GM06990 (cell line): ENCODE data around the gene EYS.
"Not testable (repeated sequence)": the region's sequence is repeated elsewhere in the genome, so short reads cannot be mapped to it uniquely, and the experiment has no call there.

Experiments
- DNase-seq: peaks from one replicate; pipeline ENCODE4 v3.0.0-alpha.2; 2011; ENCODE audit not compliant: insufficient read length; ENCODE audit errors: extremely low read depth
- H3K27me3 ChIP-seq: replicated peaks from 2 replicates; pipeline ENCODE4 v1.6.0; 2011; ENCODE audit warnings: low read length; ENCODE audit not compliant: control insufficient read depth, insufficient read depth
- H3K36me3 ChIP-seq: 2 replicates; pipeline ENCODE4 v1.5.1; 2011; ENCODE audit warnings: low read length; ENCODE audit not compliant: control insufficient read depth, insufficient read depth
- H3K4me3 ChIP-seq: replicated peaks from 2 replicates; pipeline ENCODE4 v1.5.1; 2011; ENCODE audit warnings: low read depth, mild to moderate bottlenecking, control low read depth, low read length
- TF ChIP-seq, protein P1 (sequence below): IDR thresholded peaks from 2 replicates; pipeline ENCODE4 v1.5.1; 2011; ENCODE audit warnings: low read length, control low read depth, mild to moderate bottlenecking, inconsistent platforms; ENCODE audit not compliant: insufficient read depth, poor library complexity, severe bottlenecking

EYS gene

DNA sequence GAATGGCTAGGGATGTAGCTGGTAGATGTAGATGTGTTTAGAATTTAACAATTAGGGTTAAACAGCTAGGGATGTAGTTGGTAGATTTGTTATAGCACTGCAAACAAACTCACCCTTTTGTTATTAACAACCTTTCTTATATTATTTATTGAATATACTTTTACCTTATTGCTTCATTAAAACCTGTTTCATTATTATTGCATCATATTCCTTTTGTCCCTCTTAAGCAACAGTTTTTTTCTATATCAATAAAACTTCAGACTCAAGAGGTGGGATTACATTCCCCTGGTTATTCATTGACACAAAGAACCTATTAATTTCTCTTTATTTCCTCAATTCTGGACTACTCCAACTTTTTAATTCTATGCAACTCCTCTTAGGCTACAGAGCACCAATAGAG, 661.2 kb downstream of the EYS start:
- DNase-seq: no peak
- Histone ChIP-seq H3K36me3 (no peaks in the 10 kb centered on the region), H3K4me3 (no peak overlapping the region), H3K27me3 (no peaks in the 10 kb centered on the region)
- TF ChIP-seq, protein P1, sequence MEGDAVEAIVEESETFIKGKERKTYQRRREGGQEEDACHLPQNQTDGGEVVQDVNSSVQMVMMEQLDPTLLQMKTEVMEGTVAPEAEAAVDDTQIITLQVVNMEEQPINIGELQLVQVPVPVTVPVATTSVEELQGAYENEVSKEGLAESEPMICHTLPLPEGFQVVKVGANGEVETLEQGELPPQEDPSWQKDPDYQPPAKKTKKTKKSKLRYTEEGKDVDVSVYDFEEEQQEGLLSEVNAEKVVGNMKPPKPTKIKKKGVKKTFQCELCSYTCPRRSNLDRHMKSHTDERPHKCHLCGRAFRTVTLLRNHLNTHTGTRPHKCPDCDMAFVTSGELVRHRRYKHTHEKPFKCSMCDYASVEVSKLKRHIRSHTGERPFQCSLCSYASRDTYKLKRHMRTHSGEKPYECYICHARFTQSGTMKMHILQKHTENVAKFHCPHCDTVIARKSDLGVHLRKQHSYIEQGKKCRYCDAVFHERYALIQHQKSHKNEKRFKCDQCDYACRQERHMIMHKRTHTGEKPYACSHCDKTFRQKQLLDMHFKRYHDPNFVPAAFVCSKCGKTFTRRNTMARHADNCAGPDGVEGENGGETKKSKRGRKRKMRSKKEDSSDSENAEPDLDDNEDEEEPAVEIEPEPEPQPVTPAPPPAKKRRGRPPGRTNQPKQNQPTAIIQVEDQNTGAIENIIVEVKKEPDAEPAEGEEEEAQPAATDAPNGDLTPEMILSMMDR: no peak

DNA sequence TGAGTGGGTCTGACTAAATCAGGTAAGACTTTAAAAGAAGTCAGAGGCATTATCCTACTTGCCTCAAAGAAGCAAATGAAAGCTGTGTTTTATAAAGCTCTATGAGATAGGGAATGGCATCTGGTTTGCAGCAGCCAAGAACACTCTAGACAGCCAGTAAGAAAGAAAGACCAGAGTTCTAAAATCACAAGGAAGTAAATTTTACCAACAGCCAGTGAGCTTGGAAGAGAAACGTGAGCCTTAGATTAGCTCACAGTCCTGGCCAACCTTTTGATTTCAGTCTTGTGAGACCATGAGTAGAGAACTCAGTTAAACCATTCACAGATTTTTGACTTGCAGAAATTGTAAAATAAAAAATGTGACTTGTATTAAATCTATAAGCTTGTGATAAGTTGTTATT, 693.0 kb downstream of the EYS start:
- H3K4me3 ChIP-seq: no peak overlapping the region
- no peak for DNase-seq
- H3K27me3 ChIP-seq: no peaks in the 10 kb centered on the region
- no peaks in the 10 kb centered on the region for H3K36me3 ChIP-seq
- TF ChIP-seq, protein P1: no peak

DNA sequence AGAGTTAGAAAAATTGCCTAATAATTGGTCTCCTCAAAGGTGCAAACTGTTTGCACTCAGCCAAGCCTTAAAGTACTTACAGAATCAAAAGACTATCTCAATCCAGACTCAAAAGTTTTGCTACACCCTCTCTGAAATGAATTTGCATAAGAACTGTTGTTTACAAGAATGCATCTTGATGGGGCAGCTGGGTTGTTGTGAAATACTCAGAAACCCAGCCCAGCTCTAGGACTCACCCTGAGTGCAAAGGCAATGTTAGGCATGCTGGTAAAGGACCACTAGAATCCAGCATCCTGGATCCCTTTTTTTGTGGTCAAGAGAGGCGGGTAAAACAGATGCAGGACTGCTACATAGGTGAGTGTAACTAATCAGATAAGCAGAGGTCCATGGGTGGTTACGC, 700.2 kb downstream of the EYS start:
- H3K36me3 ChIP-seq: no peaks in the 10 kb centered on the region
- H3K27me3 ChIP-seq: no peaks in the 10 kb centered on the region
- TF ChIP-seq, protein P1: no peak
- H3K4me3 ChIP-seq: no peak overlapping the region
- no peak for DNase-seq

DNA sequence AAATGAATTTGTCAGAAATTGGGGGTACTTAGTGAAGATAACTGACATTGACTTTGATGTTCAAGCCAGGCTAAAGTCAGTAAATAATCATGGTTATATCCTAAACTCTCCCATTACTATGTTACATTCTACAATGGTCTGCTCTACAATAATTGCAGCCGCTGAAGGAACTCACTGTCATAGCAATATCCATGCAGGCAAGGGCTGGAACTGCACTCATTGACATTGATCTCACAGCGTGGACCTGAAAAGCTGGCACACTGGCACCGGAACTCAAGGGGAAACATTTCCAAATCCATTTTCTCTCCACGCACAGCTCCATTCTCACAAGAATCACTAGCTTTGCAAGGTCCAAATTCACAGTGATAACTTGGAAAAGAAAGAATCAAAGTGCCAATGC, 702.7 kb downstream of the EYS start:
- no peak for DNase-seq
- Histone ChIP-seq H3K36me3 (no peaks in the 10 kb centered on the region), H3K27me3 (no peaks in the 10 kb centered on the region), H3K4me3 (no peak overlapping the region)
- TF ChIP-seq, protein P1: no peak

DNA sequence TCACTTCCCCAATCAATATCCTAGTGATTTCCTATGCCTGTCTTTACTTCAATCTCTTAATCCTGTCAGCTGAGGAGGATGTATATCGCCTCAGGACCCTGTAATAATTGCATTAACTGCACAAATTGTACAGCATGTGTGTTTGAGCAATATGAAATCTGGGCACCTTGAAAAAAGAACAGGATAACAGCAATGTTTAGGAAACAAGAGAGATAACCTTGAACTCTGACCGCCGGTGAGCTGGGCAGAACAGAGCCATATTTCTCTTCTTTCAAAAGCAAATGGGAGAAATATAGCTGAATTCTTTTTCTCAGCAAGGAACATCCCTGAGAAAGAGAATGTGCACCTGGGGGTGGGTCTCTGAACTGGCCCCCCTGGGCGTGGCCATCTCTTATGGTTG, 704.1 kb downstream of the EYS start:
- H3K4me3 ChIP-seq, DNase-seq, H3K27me3 ChIP-seq, H3K36me3 ChIP-seq: not testable (repeated sequence)

DNA sequence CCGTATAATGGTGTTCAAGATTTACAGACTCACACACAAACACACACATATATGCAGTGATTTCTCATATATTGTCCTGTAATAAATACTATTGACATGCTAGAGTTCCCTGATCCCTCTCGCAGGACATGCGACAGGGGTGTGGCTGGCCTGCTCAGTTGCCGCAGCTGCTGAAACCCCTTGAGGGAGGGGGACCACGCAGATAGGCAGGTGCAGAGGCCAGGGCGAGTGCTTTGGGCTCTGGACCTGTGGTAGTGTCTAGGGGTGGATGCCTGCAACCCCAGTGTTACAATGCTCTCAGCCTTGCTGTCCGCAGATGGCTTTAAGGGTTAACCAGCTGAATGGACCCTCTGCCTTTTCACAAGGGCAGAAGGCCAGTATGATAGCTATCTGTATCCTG, 706.2 kb downstream of the EYS start:
- no peak overlapping the region for H3K4me3 ChIP-seq
- DNase-seq: no peak
- H3K27me3 ChIP-seq: no peaks in the 10 kb centered on the region
- no peaks in the 10 kb centered on the region for H3K36me3 ChIP-seq
- TF ChIP-seq, protein P1: no peak
